Sigmoid colon (tissue), 4 donors: ENCODE measurements around the gene LRRC46.

ENCODE experiments used
- CTCF ChIP-seq, 4 experiments: fragments of 450-650 bp in 3 of 4; fragments of 200-600 bp in 1 of 4; IDR thresholded peaks; one replicate each; pipeline ENCODE4 v1.5.1; 2016 to 2019; ENCODE audit warnings: antibody characterized with exemption in 4 of 4, mild to moderate bottlenecking in 3 of 4, moderate library complexity in 2 of 4
- EP300 ChIP-seq, 4 donors: sonication (generic); formaldehyde crosslinking; IDR thresholded peaks; one replicate each; pipeline ENCODE4 v1.6.1; 2017; ENCODE audit warnings: antibody characterized with exemption in 4 of 4

- TF ChIP-seq EP300 (IDR thresholded peaks at IDR 0.05) (no peak), CTCF (IDR thresholded peaks at IDR 0.05) (no peak)
These were observed 17.9 kb upstream of the LRRC46 start for GRCh38 chr17:47813512-47814031.
